Endothelial cell of umbilical vein (primary cell): Measurements from ENCODE around the gene OR8H3. TPM values are rescaled to one million over a fixed set of nuclear protein-coding genes. Genes with fewer than 3 reads are reported as not detected.

Experiments
- BruUV-seq: library from RNA; stranded (reverse); fragments of 400-500 nt; replicated peaks from 2 replicates; lab custom pipeline; 2021; lab: Mats Ljungman, UMichigan
- CTCF ChIA-PET: fragments of 300-600, 350-600 bp; sonication (Branson Sonifier 250); formaldehyde crosslinking; loops from one replicate; lab custom pipeline; 2021; ENCODE audit warnings: antibody characterized with exemption, inconsistent platforms; lab: Charles Lee
- POLR2A ChIA-PET: fragments of 300-600, 350-600 bp; sonication (Branson Sonifier 250); formaldehyde crosslinking; loops from one replicate; lab custom pipeline; 2021; ENCODE audit warnings: antibody characterized with exemption, inconsistent platforms; lab: Charles Lee
- DNase-seq: peaks from one replicate; pipeline ENCODE4 v3.0.0-alpha.2; 2011; ENCODE audit warnings: low read depth, low spot score
- FAIRE-seq: peaks from 2 replicates; lab custom pipeline; 2011; peaks lifted over from hg19 to GRCh38; lab: Jason Lieb, UNC
- H2AFZ ChIP-seq: 2 replicates; pipeline ENCODE4 v1.6.0; 2012; ENCODE audit warnings: low read depth, low read length, control low read depth, inconsistent platforms
- H3K27ac ChIP-seq: 2 replicates; pipeline ENCODE4 v1.5.1; 2011; ENCODE audit warnings: low read depth, mild to moderate bottlenecking, control low read depth, low read length, moderate library complexity; ENCODE audit not compliant: insufficient read depth
- H3K27me3 ChIP-seq, 2 experiments: 2 replicates each; pipeline versions ENCODE4 v1.6.0 to v1.6.1; 2011; ENCODE audit warnings: low read length in 2 of 2, mixed read lengths in 1 of 2; ENCODE audit not compliant: control insufficient read depth in 2 of 2, insufficient read depth in 2 of 2
- H3K36me3 ChIP-seq, 2 experiments: 2 replicates in 1 of 2; 3 replicates in 1 of 2; pipeline ENCODE4 v1.5.1; 2011; ENCODE audit warnings: low read length in 2 of 2, mild to moderate bottlenecking in 1 of 2, moderate library complexity in 1 of 2; ENCODE audit not compliant: control insufficient read depth in 2 of 2, insufficient read depth in 2 of 2; ENCODE audit errors: extremely low read depth in 1 of 2
- H3K4me1 ChIP-seq: 3 replicates; pipeline ENCODE4 v1.5.1; 2011; ENCODE audit warnings: mild to moderate bottlenecking, low read length; ENCODE audit not compliant: control insufficient read depth, insufficient read depth; ENCODE audit errors: extremely low read depth
- H3K4me2 ChIP-seq: 2 replicates; pipeline ENCODE4 v1.6.1; 2011; ENCODE audit warnings: low read length, control low read depth, mixed read lengths; ENCODE audit not compliant: insufficient read depth
- H3K4me3 ChIP-seq, 3 experiments: fragments of 200-600 bp in 1 of 3; sonication (generic), shearing (Covaris generic) in 1 of 3; replicated peaks in 1 of 3; 2 replicates each; pipeline ENCODE4 v1.5.1; 2011 to 2016; ENCODE audit warnings: control low read depth in 3 of 3, low read length in 3 of 3, mild to moderate bottlenecking in 2 of 3, inconsistent platforms in 1 of 3, low read depth in 1 of 3, moderate library complexity in 1 of 3; ENCODE audit not compliant: insufficient read depth in 1 of 3
- H3K79me2 ChIP-seq: 2 replicates; pipeline ENCODE4 v1.6.0; 2012; ENCODE audit warnings: low read length, inconsistent platforms; ENCODE audit not compliant: control insufficient read depth, insufficient read depth
- H3K9ac ChIP-seq: replicated peaks from 2 replicates; pipeline ENCODE3; 2011; ENCODE audit warnings: low read length, control low read depth; ENCODE audit not compliant: insufficient read depth; ENCODE audit errors: extremely low read depth
- H3K9me1 ChIP-seq: replicated peaks from 3 replicates; pipeline ENCODE4 v1.6.0; 2011; ENCODE audit warnings: mild to moderate bottlenecking, low read length; ENCODE audit not compliant: control insufficient read depth, insufficient read depth; ENCODE audit errors: extremely low read depth
- H3K9me3 ChIP-seq: replicated peaks from 2 replicates; pipeline ENCODE4 v1.5.1; 2012; ENCODE audit warnings: low read length, inconsistent platforms; ENCODE audit not compliant: control insufficient read depth, insufficient read depth
- H4K20me1 ChIP-seq: replicated peaks from 2 replicates; pipeline ENCODE3; 2011; ENCODE audit warnings: mild to moderate bottlenecking, low read length; ENCODE audit not compliant: control insufficient read depth, insufficient read depth; ENCODE audit errors: extremely low read depth
- EZH2 ChIP-seq: IDR thresholded peaks from 2 replicates; pipeline ENCODE4 v1.6.1; 2012; ENCODE audit warnings: borderline replicate concordance, low read depth, mild to moderate bottlenecking, moderate library complexity, low read length, inconsistent platforms; ENCODE audit not compliant: severe bottlenecking
- FOS ChIP-seq: IDR thresholded peaks from 2 replicates; pipeline ENCODE4 v1.6.1; 2011; ENCODE audit warnings: mild to moderate bottlenecking, low read length, moderate library complexity, borderline replicate concordance; ENCODE audit not compliant: insufficient read depth
- GATA2 ChIP-seq: IDR thresholded peaks from 2 replicates; pipeline ENCODE4 v1.7.0; 2011; ENCODE audit warnings: low read depth, mild to moderate bottlenecking, moderate library complexity, mixed read lengths, low read length; ENCODE audit not compliant: insufficient read length, insufficient read depth
- JUN ChIP-seq: IDR thresholded peaks from 2 replicates; pipeline ENCODE4 v1.6.1; 2011; ENCODE audit warnings: borderline replicate concordance, low read depth; ENCODE audit not compliant: insufficient read length, insufficient read depth
- MYC ChIP-seq: IDR thresholded peaks from one replicate; pipeline ENCODE4 v1.6.1; 2011; ENCODE audit warnings: mild to moderate bottlenecking, low read depth, low read length
- POLR2A ChIP-seq: IDR thresholded peaks from 2 replicates; pipeline ENCODE4 v1.6.1; 2012; ENCODE audit warnings: low read depth, mild to moderate bottlenecking, control low read depth, low read length
- POLR2AphosphoS5 ChIP-seq: IDR thresholded peaks from 2 replicates; pipeline ENCODE4 v1.6.1; 2012; ENCODE audit warnings: low read depth, mild to moderate bottlenecking, control low read depth, low read length, moderate library complexity; ENCODE audit not compliant: insufficient read depth
- dilution Hi-C: fragments of 300-500 bp; cut with MboI; formaldehyde crosslinking; loops from one replicate; pipeline ENCODE4 v1.15.0; 2019; ENCODE audit warnings: low sequenced_read_pairs; ENCODE audit not compliant: extremely low pct_ligation_motif_present
- intact Hi-C: fragments of 100-400 bp; cut with micrococcal nuclease; formaldehyde crosslinking; loops from one replicate; pipeline ENCODE4 v1.10.0; 2022
- polyA plus RNA-seq, 4 experiments: library from polyadenylated mRNA; depleted of rRNA in 3 of 4; stranded (reverse) in 3 of 4; unstranded in 1 of 4; fragments of >200 nt; gene quantifications; 2 replicates each; pipeline versions ENCODE4 v1.2.1 to v1.2.3, GENCODE V29; 2011 to 2012; ENCODE audit warnings: missing spikeins in 1 of 4
- total RNA-seq: library from RNA; stranded (reverse); gene quantifications from 2 replicates; pipeline ENCODE4 v1.2.3, GENCODE V29; 2021
- TF ChIP-seq, protein P1 (sequence below): IDR thresholded peaks from 2 replicates; pipeline ENCODE4 v1.6.1; 2011; ENCODE audit not compliant: insufficient read depth, insufficient read length
- TF ChIP-seq, protein P2 (sequence below), 2 donors: IDR thresholded peaks; 1 replicate in 1 of 2; 2 replicates in 1 of 2; pipeline ENCODE4 v1.5.1; 2011; ENCODE audit warnings: low read length in 2 of 2, mild to moderate bottlenecking in 2 of 2, moderate library complexity in 2 of 2, control low read depth in 1 of 2, inconsistent platforms in 1 of 2, low read depth in 1 of 2; ENCODE audit not compliant: insufficient read depth in 1 of 2; ENCODE audit errors: extremely low read depth in 1 of 2

Gene OR8H3
- total and polyA plus RNA-seq, 2 donors (not counting 3 experiments of a cell fraction or from before 2014, with no cell fraction given) = not detected

DNA sequence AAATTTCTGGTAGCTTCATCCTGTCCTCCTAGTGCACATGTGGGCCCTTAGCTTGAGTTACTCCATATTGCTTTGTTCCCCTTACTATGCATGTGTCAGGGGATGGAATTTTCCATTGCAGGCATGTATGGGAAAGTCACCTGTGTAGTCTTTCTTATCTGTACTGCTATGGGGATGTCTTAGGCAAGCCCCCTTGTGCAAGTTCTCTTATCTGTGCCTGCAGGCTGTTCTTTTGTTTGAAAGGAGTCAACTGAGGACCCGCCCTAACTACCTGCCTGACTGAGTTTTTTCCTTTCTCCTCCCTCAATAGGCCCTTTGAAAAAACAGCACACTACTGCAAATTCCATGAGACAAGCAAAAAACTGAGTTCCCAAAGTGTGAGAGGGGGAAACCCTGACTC, 29.2 kb downstream of the OR8H3 start:
- H3K79me2 ChIP-seq = no peaks in the 10 kb centered on the region
- H3K4me2 ChIP-seq = no peak overlapping the region
- DNase-seq (no peak), FAIRE-seq (no peak)
- H3K4me1 ChIP-seq = no peaks in the 10 kb centered on the region
- no peaks in the 10 kb centered on the region for H3K27me3 ChIP-seq
- ChIA-PET CTCF (no interaction called here), POLR2A (no interaction called here)
- H3K4me3 ChIP-seq = no peak overlapping the region
- H3K9me3 ChIP-seq = peaks cover 2% of the 10 kb centered on the region
- intact Hi-C loops (no loop called here), dilution Hi-C loops (no loop called here)
- no TSS peak for BruUV-seq
- TF ChIP-seq JUN (no peak), EZH2 (no peak), GATA2 (no peak), POLR2A (no peak), FOS (no peak), MYC (no peak), POLR2AphosphoS5 (no peak)
- TF ChIP-seq, protein P1, sequence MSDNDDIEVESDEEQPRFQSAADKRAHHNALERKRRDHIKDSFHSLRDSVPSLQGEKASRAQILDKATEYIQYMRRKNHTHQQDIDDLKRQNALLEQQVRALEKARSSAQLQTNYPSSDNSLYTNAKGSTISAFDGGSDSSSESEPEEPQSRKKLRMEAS = no peak
- TF ChIP-seq, protein P2, sequence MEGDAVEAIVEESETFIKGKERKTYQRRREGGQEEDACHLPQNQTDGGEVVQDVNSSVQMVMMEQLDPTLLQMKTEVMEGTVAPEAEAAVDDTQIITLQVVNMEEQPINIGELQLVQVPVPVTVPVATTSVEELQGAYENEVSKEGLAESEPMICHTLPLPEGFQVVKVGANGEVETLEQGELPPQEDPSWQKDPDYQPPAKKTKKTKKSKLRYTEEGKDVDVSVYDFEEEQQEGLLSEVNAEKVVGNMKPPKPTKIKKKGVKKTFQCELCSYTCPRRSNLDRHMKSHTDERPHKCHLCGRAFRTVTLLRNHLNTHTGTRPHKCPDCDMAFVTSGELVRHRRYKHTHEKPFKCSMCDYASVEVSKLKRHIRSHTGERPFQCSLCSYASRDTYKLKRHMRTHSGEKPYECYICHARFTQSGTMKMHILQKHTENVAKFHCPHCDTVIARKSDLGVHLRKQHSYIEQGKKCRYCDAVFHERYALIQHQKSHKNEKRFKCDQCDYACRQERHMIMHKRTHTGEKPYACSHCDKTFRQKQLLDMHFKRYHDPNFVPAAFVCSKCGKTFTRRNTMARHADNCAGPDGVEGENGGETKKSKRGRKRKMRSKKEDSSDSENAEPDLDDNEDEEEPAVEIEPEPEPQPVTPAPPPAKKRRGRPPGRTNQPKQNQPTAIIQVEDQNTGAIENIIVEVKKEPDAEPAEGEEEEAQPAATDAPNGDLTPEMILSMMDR (IDR thresholded peaks at IDR 0.05; ENCODE audit: extremely low read depth in 1 of 2, insufficient read depth in 1 of 2, low read depth in 1 of 2, low read length in 2 of 2) = no peak
- no peaks in the 10 kb centered on the region for H4K20me1 ChIP-seq
- no peak overlapping the region for H3K9ac ChIP-seq
- H3K27ac ChIP-seq = no peak overlapping the region
- no peaks in the 10 kb centered on the region for H3K36me3 ChIP-seq
- no peak overlapping the region for H2AFZ ChIP-seq
- H3K9me1 ChIP-seq = no peaks in the 10 kb centered on the region
